H1 (cell line): ENCODE results near the gene FES. TPM values are rescaled to one million over a fixed set of nuclear protein-coding genes. Genes with fewer than 3 reads are reported as not detected.

Experiments used
- CTCF ChIA-PET: fragments of 300-600 bp; sonication (Branson Sonifier 250); formaldehyde crosslinking; loops from one replicate; lab custom pipeline; 2021; ENCODE audit not compliant: partially characterized antibody; lab: Charles Lee
- POLR2A ChIA-PET: fragments of 300-600 bp; sonication (Branson Sonifier 250); formaldehyde crosslinking; loops from one replicate; lab custom pipeline; 2021; ENCODE audit warnings: inconsistent platforms; ENCODE audit not compliant: partially characterized antibody; lab: Charles Lee
- DNase-seq, 2 experiments: peaks; one replicate each; pipeline versions ENCODE4 v3.0.0 to v3.0.0-alpha.2; 2010 to 2022; ENCODE audit warnings: low spot score in 2 of 2, low read depth in 1 of 2, mixed read lengths in 1 of 2
- FAIRE-seq: peaks from 2 replicates; lab custom pipeline; 2011; peaks lifted over from hg19 to GRCh38; lab: Jason Lieb, UNC
- H2AFZ ChIP-seq: 2 replicates; pipeline ENCODE4 v1.8.1; 2012; ENCODE audit warnings: low read length, inconsistent platforms
- H2AK5ac ChIP-seq: 2 replicates; pipeline ENCODE4 v1.6.1; 2013; ENCODE audit warnings: low read depth, low read length
- H2BK120ac ChIP-seq: replicated peaks from 2 replicates; pipeline ENCODE3; 2013; ENCODE audit warnings: low read depth, low read length, inconsistent platforms
- H2BK12ac ChIP-seq: 2 replicates; pipeline ENCODE4 v1.6.1; 2013; ENCODE audit warnings: low read depth, low read length
- H2BK15ac ChIP-seq: 2 replicates; pipeline ENCODE4 v1.6.1; 2013; ENCODE audit warnings: low read length
- H2BK20ac ChIP-seq: 2 replicates; pipeline ENCODE4 v1.6.1; 2013; ENCODE audit warnings: low read length
- H2BK5ac ChIP-seq: 2 replicates; pipeline ENCODE4 v1.6.1; 2013; ENCODE audit warnings: low read depth, low read length
- H3K14ac ChIP-seq: 2 replicates; pipeline ENCODE4 v1.6.1; 2013; ENCODE audit warnings: inconsistent platforms; ENCODE audit not compliant: insufficient read length
- H3K18ac ChIP-seq: 2 replicates; pipeline ENCODE4 v1.6.1; 2013; ENCODE audit warnings: low read length; ENCODE audit errors: extremely low read depth
- H3K23ac ChIP-seq: 2 replicates; pipeline ENCODE4 v1.6.1; 2013; ENCODE audit warnings: inconsistent platforms; ENCODE audit not compliant: insufficient read length
- H3K23me2 ChIP-seq: 2 replicates; pipeline ENCODE4 v1.6.1; 2013; ENCODE audit warnings: low read depth, low read length
- H3K27ac ChIP-seq: 2 replicates; pipeline ENCODE4 v1.6.1; 2011; ENCODE audit warnings: low read depth, low read length, inconsistent platforms
- H3K27me3 ChIP-seq, 4 experiments: replicated peaks in 1 of 4; 1 replicate in 1 of 4; 2 replicates in 3 of 4; pipeline versions ENCODE4 v1.6.1 to v1.8.1; 2011 to 2013; ENCODE audit warnings: low read length in 3 of 4, mild to moderate bottlenecking in 3 of 4, inconsistent platforms in 2 of 4, mixed read lengths in 2 of 4, moderate library complexity in 1 of 4; ENCODE audit not compliant: control insufficient read depth in 3 of 4, insufficient read depth in 3 of 4; ENCODE audit errors: extremely low read depth in 1 of 4
- H3K36me3 ChIP-seq, 4 experiments: 2 replicates each; pipeline versions ENCODE4 v1.6.1 to v1.8.1; 2011 to 2013; ENCODE audit warnings: mild to moderate bottlenecking in 4 of 4, low read length in 3 of 4, moderate library complexity in 2 of 4, control low read depth in 1 of 4, inconsistent platforms in 1 of 4; ENCODE audit not compliant: insufficient read depth in 4 of 4, control insufficient read depth in 2 of 4
- H3K4ac ChIP-seq: replicated peaks from 2 replicates; pipeline ENCODE3; 2013; ENCODE audit warnings: low read length, low read depth, mixed read lengths, inconsistent platforms; ENCODE audit not compliant: insufficient read length
- H3K4me1 ChIP-seq, 4 experiments: replicated peaks in 1 of 4; 1 replicate in 1 of 4; 2 replicates in 3 of 4; pipeline versions ENCODE4 v1.6.1 to v1.8.1; 2011 to 2013; ENCODE audit warnings: low read length in 3 of 4, inconsistent platforms in 2 of 4, mixed read lengths in 1 of 4; ENCODE audit not compliant: insufficient read depth in 4 of 4, control insufficient read depth in 3 of 4
- H3K4me2 ChIP-seq, 2 experiments: 2 replicates each; pipeline versions ENCODE4 v1.6.1 to v1.8.1; 2011 to 2013; ENCODE audit warnings: low read depth in 2 of 2, low read length in 2 of 2, control low read depth in 1 of 2, inconsistent platforms in 1 of 2, mild to moderate bottlenecking in 1 of 2; ENCODE audit not compliant: insufficient read depth in 1 of 2
- H3K4me3 ChIP-seq, 4 experiments: fragments of 200-600, 300-600 bp in 1 of 4; sonication (generic), shearing (Covaris generic), sonication (Bioruptor Twin) in 1 of 4; 2 replicates each; pipeline versions ENCODE4 v1.5.1 to v1.8.1; 2011 to 2016; ENCODE audit warnings: low read length in 4 of 4, low read depth in 3 of 4, control low read depth in 2 of 4, inconsistent platforms in 2 of 4, mild to moderate bottlenecking in 2 of 4, mixed read lengths in 1 of 4, moderate library complexity in 1 of 4; ENCODE audit not compliant: insufficient read depth in 2 of 4; ENCODE audit errors: extremely low read depth in 1 of 4
- H3K56ac ChIP-seq: replicated peaks from 2 replicates; pipeline ENCODE3; 2013; ENCODE audit warnings: low read depth, mild to moderate bottlenecking, mixed read lengths, low read length, inconsistent platforms; ENCODE audit not compliant: insufficient read length
- H3K79me1 ChIP-seq: 2 replicates; pipeline ENCODE4 v1.6.1; 2013; ENCODE audit warnings: low read depth, low read length, control low read depth
- H3K79me2 ChIP-seq, 2 experiments: 2 replicates each; pipeline versions ENCODE4 v1.6.1 to v1.8.1; 2012 to 2013; ENCODE audit warnings: low read length in 2 of 2, mild to moderate bottlenecking in 2 of 2, inconsistent platforms in 1 of 2; ENCODE audit not compliant: insufficient read depth in 2 of 2, control insufficient read depth in 1 of 2
- H3K9ac ChIP-seq, 4 experiments: replicated peaks in 1 of 4; 1 replicate in 1 of 4; 2 replicates in 3 of 4; pipeline versions ENCODE4 v1.6.1 to v1.8.1; 2011 to 2013; ENCODE audit warnings: low read depth in 3 of 4, low read length in 3 of 4, control low read depth in 2 of 4, mild to moderate bottlenecking in 2 of 4, moderate library complexity in 2 of 4, inconsistent platforms in 1 of 4; ENCODE audit errors: extremely low read depth in 1 of 4
- H3K9me3 ChIP-seq, 2 experiments: 2 replicates each; pipeline versions ENCODE4 v1.6.1 to v1.8.1; 2012 to 2013; ENCODE audit warnings: mild to moderate bottlenecking in 2 of 2, moderate library complexity in 2 of 2, control low read depth in 1 of 2, inconsistent platforms in 1 of 2, low read depth in 1 of 2, low read length in 1 of 2, mixed read lengths in 1 of 2; ENCODE audit not compliant: insufficient read depth in 2 of 2
- H4K20me1 ChIP-seq, 2 experiments: replicated peaks in 1 of 2; 2 replicates each; pipeline versions ENCODE3 to v1.8.1; 2011 to 2013; ENCODE audit warnings: inconsistent platforms in 2 of 2, low read length in 2 of 2, mild to moderate bottlenecking in 1 of 2; ENCODE audit not compliant: insufficient read depth in 2 of 2, control insufficient read depth in 1 of 2
- H4K5ac ChIP-seq: 2 replicates; pipeline ENCODE4 v1.6.1; 2013; ENCODE audit warnings: low read length, low read depth, mixed read lengths, inconsistent platforms; ENCODE audit not compliant: insufficient read length
- H4K8ac ChIP-seq: 2 replicates; pipeline ENCODE4 v1.8.0; 2013; ENCODE audit warnings: mild to moderate bottlenecking, moderate library complexity, low read length, inconsistent platforms; ENCODE audit not compliant: insufficient read depth; ENCODE audit errors: extremely low read depth
- H4K91ac ChIP-seq: replicated peaks from 2 replicates; pipeline ENCODE3; 2013; ENCODE audit warnings: low read length, mixed read lengths, inconsistent platforms; ENCODE audit not compliant: insufficient read length
- ATF2 ChIP-seq: IDR thresholded peaks from 2 replicates; pipeline ENCODE4 v1.6.1; 2012; ENCODE audit warnings: low read length, inconsistent platforms
- CEBPB ChIP-seq: IDR thresholded peaks from 2 replicates; pipeline ENCODE4 v1.6.1; 2012; ENCODE audit warnings: low read depth, low read length
- CHD1 ChIP-seq: IDR thresholded peaks from 2 replicates; pipeline ENCODE4 v1.6.1; 2012; ENCODE audit warnings: low read depth, low read length, improper control_type of control experiment
- HDAC2 ChIP-seq, 2 experiments: fragments of 300-600 bp in 1 of 2; sonication (generic) in 1 of 2; IDR thresholded peaks; 2 replicates each; pipeline ENCODE4 v1.6.1; 2011 to 2012; ENCODE audit warnings: low read depth in 2 of 2, low read length in 2 of 2, mild to moderate bottlenecking in 2 of 2, moderate library complexity in 2 of 2, borderline replicate concordance in 1 of 2, inconsistent platforms in 1 of 2
- HDAC6 ChIP-seq: IDR thresholded peaks from one replicate; pipeline ENCODE4 v1.7.1; 2012; ENCODE audit warnings: low read depth, mild to moderate bottlenecking, inconsistent platforms, low read length, moderate library complexity
- KDM5A ChIP-seq: fragments of 200-600 bp; IDR thresholded peaks from 2 replicates; pipeline ENCODE4 v1.7.1; 2012; ENCODE audit warnings: mild to moderate bottlenecking, low read length, inconsistent platforms, mixed read lengths
- POLR2AphosphoS5 ChIP-seq: IDR thresholded peaks from 2 replicates; pipeline ENCODE4 v1.6.1; 2011; ENCODE audit warnings: low read depth, low read length
- POU5F1 ChIP-seq: IDR thresholded peaks from 2 replicates; pipeline ENCODE4 v1.6.1; 2011; ENCODE audit warnings: low read depth, mild to moderate bottlenecking, low read length, moderate library complexity
- SP1 ChIP-seq: IDR thresholded peaks from 2 replicates; pipeline ENCODE4 v1.6.1; 2011; ENCODE audit warnings: low read depth, low read length
- WGBS, 2 experiments: shearing (Covaris generic) in 1 of 2; methylation state at CpG; one replicate each; pipeline versions ENCODE4 v1.1.6 to v1.1.7; 2013 to 2015; ENCODE audit warnings: low lambda C conversion rate in 2 of 2, mixed read lengths in 2 of 2, inconsistent platforms in 1 of 2, low coverage in 1 of 2, missing lambda C conversion rate in 1 of 2; ENCODE audit not compliant: insufficient replicate concordance in 2 of 2, insufficient coverage in 1 of 2, insufficient read length in 1 of 2; ENCODE audit errors: extremely low coverage in 1 of 2, missing lambda C conversion rate in 1 of 2; 5-methylcytosine and 5-hydroxymethylcytosine counted together
- polyA plus RNA-seq, 7 experiments: library from polyadenylated mRNA; depleted of rRNA in 3 of 7; stranded (reverse) in 5 of 7; unstranded in 2 of 7; fragments of >200 nt in 5 of 7; fragments of 200-250 nt in 2 of 7; gene quantifications; 1 replicate in 5 of 7; 2 replicates in 1 of 7; 4 replicates in 1 of 7; pipeline versions ENCODE4 v1.2.1 to v1.2.3, GENCODE V29; 2011 to 2013; ENCODE audit warnings: missing spikeins in 2 of 7, mixed read lengths in 2 of 7
- total RNA-seq: library from RNA; stranded (reverse); fragmentation: NEBNext Ultra II Directional; extraction: Animal tissue kit (Norgen Biotek cat#: 25700); gene quantifications from 2 replicates; pipeline ENCODE4 v1.2.1, GENCODE V29; 2021
- TF ChIP-seq, protein P1 (sequence below), 3 experiments: IDR thresholded peaks; 1 replicate in 2 of 3; 2 replicates in 1 of 3; pipeline versions ENCODE4 v1.5.1 to v1.6.1; 2011; ENCODE audit warnings: low read length in 3 of 3, mild to moderate bottlenecking in 3 of 3, inconsistent platforms in 2 of 3, low read depth in 1 of 3, moderate library complexity in 1 of 3; ENCODE audit not compliant: insufficient read depth in 1 of 3; ENCODE audit errors: control extremely low read depth in 1 of 3

FES gene
- total and polyA plus RNA-seq, 2 of the 8 experiments (the other 6 are each of a cell fraction or from before 2014, with no cell fraction given), result 8.5 to 8.6 TPM

DNA sequence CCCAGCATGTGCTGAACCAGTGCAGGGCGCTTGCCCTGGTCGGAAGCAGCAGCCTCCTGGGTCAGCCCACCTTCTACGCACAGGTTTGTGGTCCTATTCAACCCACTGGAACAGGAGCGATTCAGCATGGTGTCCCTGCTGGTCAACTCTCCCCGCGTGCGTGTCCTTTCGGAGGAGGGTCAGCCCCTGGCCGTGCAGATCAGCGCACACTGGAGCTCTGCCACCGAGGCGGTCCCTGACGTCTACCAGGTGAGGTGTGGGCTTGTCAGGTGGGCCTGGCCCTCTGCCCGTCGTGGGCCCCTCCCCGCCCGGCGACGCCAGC lies 27.0 kb downstream of the FES start:
- no peaks in the 10 kb centered on the region for H3K79me1 ChIP-seq
- WGBS, 2 experiments, result 82% methylated on average over 18 of the region's 19 CpGs; no CpG with 5 or more reads in 1 of the 2 experiments
- no peak overlapping the region for H3K27ac ChIP-seq
- H3K56ac ChIP-seq, result no peak overlapping the region
- POLR2A ChIA-PET, result interaction anchor here (0.9 kb wide), 1 partner anchor 9 kb away, joined by 3 read pairs; no protein-coding TSS in a partner anchor
- no peak overlapping the region for H3K4ac ChIP-seq
- no peak overlapping the region for H3K23ac ChIP-seq
- no peaks in the 10 kb centered on the region for H3K79me2 ChIP-seq
- CTCF ChIA-PET, result interaction anchor here (1.1 to 11.2 kb wide), 5 partner anchors 16 to 268 kb away, joined by 3 to 187 read pairs (median 3); partner anchors contain the start of genes HDDC3 and UNC45A
- no peak overlapping the region for H2BK15ac ChIP-seq
- no peaks in the 10 kb centered on the region for H3K23me2 ChIP-seq
- H3K27me3 ChIP-seq, result no peaks in the 10 kb centered on the region
- H4K8ac ChIP-seq, result no peak overlapping the region
- no peaks in the 10 kb centered on the region; a peak in 3 of 8 replicates for H3K36me3 ChIP-seq
- H4K20me1 ChIP-seq, result peaks cover 2 to 6% of the 10 kb centered on the region in 2 experiments
- no peak for FAIRE-seq
- no peak overlapping the region for H3K9ac ChIP-seq
- no peak for DNase-seq
- H3K18ac ChIP-seq, result no peak overlapping the region
- no peak overlapping the region for H2BK20ac ChIP-seq
- H3K4me2 ChIP-seq, result no peak overlapping the region
- H3K9me3 ChIP-seq, result no peaks in the 10 kb centered on the region
- H2BK12ac ChIP-seq, result no peak overlapping the region
- H4K91ac ChIP-seq, result no peak overlapping the region
- H3K4me1 ChIP-seq, result peaks cover 0 to 1% (median 0%) of the 10 kb centered on the region in 4 experiments; a peak in 1 of 7 replicates
- H3K14ac ChIP-seq, result no peak overlapping the region
- H2BK5ac ChIP-seq, result no peak overlapping the region; the same call in 1 of the 2 replicates
- H2BK120ac ChIP-seq, result no peak overlapping the region
- no peak overlapping the region for H2AK5ac ChIP-seq
- no peak overlapping the region for H3K4me3 ChIP-seq
- no peak overlapping the region for H2AFZ ChIP-seq
- no peak overlapping the region for H4K5ac ChIP-seq
- TF ChIP-seq KDM5A, result no peak
- TF ChIP-seq HDAC6, result no peak
- TF ChIP-seq CEBPB, result no peak
- TF ChIP-seq, protein P1, sequence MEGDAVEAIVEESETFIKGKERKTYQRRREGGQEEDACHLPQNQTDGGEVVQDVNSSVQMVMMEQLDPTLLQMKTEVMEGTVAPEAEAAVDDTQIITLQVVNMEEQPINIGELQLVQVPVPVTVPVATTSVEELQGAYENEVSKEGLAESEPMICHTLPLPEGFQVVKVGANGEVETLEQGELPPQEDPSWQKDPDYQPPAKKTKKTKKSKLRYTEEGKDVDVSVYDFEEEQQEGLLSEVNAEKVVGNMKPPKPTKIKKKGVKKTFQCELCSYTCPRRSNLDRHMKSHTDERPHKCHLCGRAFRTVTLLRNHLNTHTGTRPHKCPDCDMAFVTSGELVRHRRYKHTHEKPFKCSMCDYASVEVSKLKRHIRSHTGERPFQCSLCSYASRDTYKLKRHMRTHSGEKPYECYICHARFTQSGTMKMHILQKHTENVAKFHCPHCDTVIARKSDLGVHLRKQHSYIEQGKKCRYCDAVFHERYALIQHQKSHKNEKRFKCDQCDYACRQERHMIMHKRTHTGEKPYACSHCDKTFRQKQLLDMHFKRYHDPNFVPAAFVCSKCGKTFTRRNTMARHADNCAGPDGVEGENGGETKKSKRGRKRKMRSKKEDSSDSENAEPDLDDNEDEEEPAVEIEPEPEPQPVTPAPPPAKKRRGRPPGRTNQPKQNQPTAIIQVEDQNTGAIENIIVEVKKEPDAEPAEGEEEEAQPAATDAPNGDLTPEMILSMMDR (IDR thresholded peaks at IDR 0.05; ENCODE audit: control extremely low read depth in 1 of 3, insufficient read depth in 1 of 3, low read depth in 1 of 3, low read length in 3 of 3), result no peak
- no peak for TF ChIP-seq SP1
- no peak for TF ChIP-seq ATF2
- TF ChIP-seq POLR2AphosphoS5, result no peak
- TF ChIP-seq CHD1, result no peak
- TF ChIP-seq HDAC2 (IDR thresholded peaks at IDR 0.05; ENCODE audit: borderline replicate concordance in 1 of 2, low read depth in 2 of 2, low read length in 2 of 2), result no peak
- no peak for TF ChIP-seq POU5F1
